A673 (cell line): ENCODE data around the gene MED14.

Experiments used
- CTCF ChIP-seq: fragments of 300-800, 200-600 bp; sonication (generic); conservative IDR thresholded peaks from 2 replicates; pipeline ENCODE4 v1.5.1; 2017; ENCODE audit warnings: low read depth, mild to moderate bottlenecking, antibody characterized with exemption, low read length, moderate library complexity, mixed read lengths
- EZH2 ChIP-seq: fragments of 200-600 bp; sonication (generic); IDR thresholded peaks from 2 replicates; pipeline ENCODE4 v1.6.1; 2017; ENCODE audit warnings: borderline replicate concordance, low read depth, mild to moderate bottlenecking, mixed read lengths, antibody characterized with exemption, low read length; ENCODE audit not compliant: poor library complexity, severe bottlenecking

DNA sequence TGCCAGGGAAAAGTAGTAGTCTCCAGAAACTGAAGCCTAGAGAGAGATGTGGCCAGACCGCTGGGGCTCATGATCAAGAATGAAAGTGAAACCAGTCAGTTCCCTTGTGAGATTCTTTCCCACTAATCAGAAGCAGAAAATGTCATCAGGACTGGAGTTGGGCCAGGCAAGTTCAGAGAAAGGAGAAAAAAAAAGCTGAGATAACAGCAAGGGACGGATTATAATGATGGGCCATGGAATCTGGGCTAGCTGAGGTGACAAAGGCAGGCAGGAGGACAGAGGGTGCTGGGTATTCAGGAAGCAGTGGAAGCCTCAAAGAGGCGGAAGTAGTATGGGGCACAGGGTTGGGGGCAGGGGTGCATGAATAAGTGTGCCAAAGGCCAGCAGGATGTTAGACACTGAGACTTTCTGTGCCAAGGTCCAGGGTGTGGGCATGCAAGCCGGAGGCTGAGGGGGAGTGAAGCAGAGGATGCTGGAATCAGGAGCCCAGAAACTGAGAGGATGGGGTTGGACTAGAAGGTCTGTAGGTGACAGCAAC lies 90.5 kb downstream of the MED14 start:
- TF ChIP-seq CTCF = no peak
- no peak for TF ChIP-seq EZH2
